HL-60 (cell line): ENCODE data around the gene PELI2.

Experiments used
- CTCF ChIP-seq: IDR thresholded peaks from one replicate; pipeline ENCODE4 v1.5.1; 2011; ENCODE audit warnings: low read length, control low read depth, inconsistent platforms; ENCODE audit not compliant: insufficient read depth
- GABPA ChIP-seq: IDR thresholded peaks from 2 replicates; pipeline ENCODE4 v1.6.1; 2012; ENCODE audit warnings: low read depth
- POLR2AphosphoS5 ChIP-seq: IDR thresholded peaks from 2 replicates; pipeline ENCODE4 v1.6.1; 2012; ENCODE audit warnings: low read depth
- TF ChIP-seq, protein P1 (sequence below): IDR thresholded peaks from 2 replicates; pipeline ENCODE4 v1.6.1; 2012; ENCODE audit warnings: low read depth; ENCODE audit not compliant: insufficient replicate concordance

GRCh38 chr14:56147449-56147848 is 29.2 kb downstream of the PELI2 start:
- TF ChIP-seq CTCF (no peak), GABPA (no peak), POLR2AphosphoS5 (no peak)
- TF ChIP-seq, protein P1, sequence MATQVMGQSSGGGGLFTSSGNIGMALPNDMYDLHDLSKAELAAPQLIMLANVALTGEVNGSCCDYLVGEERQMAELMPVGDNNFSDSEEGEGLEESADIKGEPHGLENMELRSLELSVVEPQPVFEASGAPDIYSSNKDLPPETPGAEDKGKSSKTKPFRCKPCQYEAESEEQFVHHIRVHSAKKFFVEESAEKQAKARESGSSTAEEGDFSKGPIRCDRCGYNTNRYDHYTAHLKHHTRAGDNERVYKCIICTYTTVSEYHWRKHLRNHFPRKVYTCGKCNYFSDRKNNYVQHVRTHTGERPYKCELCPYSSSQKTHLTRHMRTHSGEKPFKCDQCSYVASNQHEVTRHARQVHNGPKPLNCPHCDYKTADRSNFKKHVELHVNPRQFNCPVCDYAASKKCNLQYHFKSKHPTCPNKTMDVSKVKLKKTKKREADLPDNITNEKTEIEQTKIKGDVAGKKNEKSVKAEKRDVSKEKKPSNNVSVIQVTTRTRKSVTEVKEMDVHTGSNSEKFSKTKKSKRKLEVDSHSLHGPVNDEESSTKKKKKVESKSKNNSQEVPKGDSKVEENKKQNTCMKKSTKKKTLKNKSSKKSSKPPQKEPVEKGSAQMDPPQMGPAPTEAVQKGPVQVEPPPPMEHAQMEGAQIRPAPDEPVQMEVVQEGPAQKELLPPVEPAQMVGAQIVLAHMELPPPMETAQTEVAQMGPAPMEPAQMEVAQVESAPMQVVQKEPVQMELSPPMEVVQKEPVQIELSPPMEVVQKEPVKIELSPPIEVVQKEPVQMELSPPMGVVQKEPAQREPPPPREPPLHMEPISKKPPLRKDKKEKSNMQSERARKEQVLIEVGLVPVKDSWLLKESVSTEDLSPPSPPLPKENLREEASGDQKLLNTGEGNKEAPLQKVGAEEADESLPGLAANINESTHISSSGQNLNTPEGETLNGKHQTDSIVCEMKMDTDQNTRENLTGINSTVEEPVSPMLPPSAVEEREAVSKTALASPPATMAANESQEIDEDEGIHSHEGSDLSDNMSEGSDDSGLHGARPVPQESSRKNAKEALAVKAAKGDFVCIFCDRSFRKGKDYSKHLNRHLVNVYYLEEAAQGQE: no peak
